Left cardiac atrium (tissue), 4 donors: ENCODE results near the gene ERFE. TPM values are rescaled to one million over a fixed set of nuclear protein-coding genes. Genes with fewer than 3 reads are reported as not detected.

Source experiments
- ATAC-seq, 2 donors: fragments of 200-7000 bp; cut with Tn5 transposase; one replicate each; pipeline ENCODE4 v1.9.1; 2020; ENCODE audit warnings: mild to moderate bottlenecking in 2 of 2, moderate library complexity in 2 of 2
- DNase-seq: peaks from one replicate; pipeline ENCODE4 v3.0.0-alpha.2; 2020
- intact Hi-C, 2 donors: fragments of 100-400 bp; cut with DNase I; formaldehyde crosslinking; loops; one replicate each; pipeline versions ENCODE4 v1.14.1 to v1.15.1; 2022 to 2023
- total RNA-seq, 2 donors: library from RNA; stranded (reverse); fragmentation: NEBNext Ultra II Directional; extraction: Animal tissue kit (Norgen Biotek cat#: 25700); gene quantifications; one replicate each; pipeline ENCODE4 v1.2.1, GENCODE V29; 2021
- donor health status: DM: no; HTN: yes; CAD: no.
- donor health status: DM: no; HTN: yes; CAD: no; lungs with severe emphysema.
- donor health status: DM: yes; HTN: yes; CAD: no.
- donor health status: Dilated cardiomyopathy.

ERFE gene
- total RNA-seq, 2 donors from 2014 or later = 1.2 TPM; not detected in 1

GRCh38 chr2:238182362-238182761 lies 23.6 kb downstream of the ERFE start:
- ATAC-seq = no peak
- no peak for DNase-seq
- intact Hi-C loops = no loop called here

GRCh38 chr2:238183821-238184220 lies 25.1 kb downstream of the ERFE start:
- intact Hi-C loops = no loop called here
- DNase-seq (no peak), ATAC-seq (no peak)

- ATAC-seq (peak in 1 of 2 donors; percentile 57), DNase-seq (no peak)
- intact Hi-C loops = no loop called here
Observed at GRCh38 chr2:238187618-238188548, 29.1 kb downstream of the ERFE start.

GRCh38 chr2:238190445-238190844 lies 31.7 kb downstream of the ERFE start:
- no peak for DNase-seq
- ATAC-seq = no peak
- intact Hi-C loops = no loop called here

- intact Hi-C loops = no loop called here
- DNase-seq (no peak), ATAC-seq (no peak)
Observed at GRCh38 chr2:238202326-238203093, 43.7 kb downstream of the ERFE start.

- DNase-seq (peak; percentile 91), ATAC-seq (peak; percentile 99)
- intact Hi-C loops = no loop called here
Observed at GRCh38 chr2:238203094-238203972, 44.6 kb downstream of the ERFE start, which contains the start of gene ILKAP. TSS of gene ILKAP (minus strand) at chr2:238203695. CDS start at chr2:238203553, 142 bp downstream.

GRCh38 chr2:238203973-238204683 lies 45.4 kb downstream of the ERFE start:
- DNase-seq (no peak), ATAC-seq (no peak)
- intact Hi-C loops = no loop called here

- ATAC-seq = no peak
- intact Hi-C loops = no loop called here
- DNase-seq = no peak
Observed at GRCh38 chr2:238207006-238207405, 48.2 kb downstream of the ERFE start.

- DNase-seq (no peak), ATAC-seq (peak; percentile 55 to 59)
- intact Hi-C loops = no loop called here
Observed at GRCh38 chr2:238216651-238217184, 57.9 kb downstream of the ERFE start.

Other genes with a start within 250 kb of the ERFE start
- gene UBE2F, start 192.0 kb upstream of the ERFE start, total RNA-seq = 10 to 100 TPM; 66.1 to 87.8 TPM
- 10 to 100 TPM in 1 of 2 donors, 1 to 10 TPM in 1; 9.6 to 10.9 TPM for gene SCLY, start 98.0 kb upstream of the ERFE start, total RNA-seq
- gene ESPNL, start 58.6 kb upstream of the ERFE start, total RNA-seq = under 1 TPM; 0.15 to 0.26 TPM
- gene KLHL30, start 20.3 kb upstream of the ERFE start, total RNA-seq = 10 to 100 TPM; 15.8 to 16.6 TPM
- gene ILKAP, start 44.7 kb downstream of the ERFE start, total RNA-seq = 10 to 100 TPM; 23.4 to 27.9 TPM
- 1 to 10 TPM; 3.8 to 4.3 TPM for gene HES6, start 81.1 kb downstream of the ERFE start, total RNA-seq
- gene PER2, start 129.6 kb downstream of the ERFE start, total RNA-seq = 1 to 10 TPM; 6.4 to 8.1 TPM
- 10 to 100 TPM; 12.1 to 14.2 TPM for gene TRAF3IP1, start 161.5 kb downstream of the ERFE start, total RNA-seq